ENCODE measurements around the gene ZCCHC24.

GRCh38 chr10:79335470-79336235, 109.8 kb downstream of the ZCCHC24 start:
- TF ChIP-seq, protein P1, sequence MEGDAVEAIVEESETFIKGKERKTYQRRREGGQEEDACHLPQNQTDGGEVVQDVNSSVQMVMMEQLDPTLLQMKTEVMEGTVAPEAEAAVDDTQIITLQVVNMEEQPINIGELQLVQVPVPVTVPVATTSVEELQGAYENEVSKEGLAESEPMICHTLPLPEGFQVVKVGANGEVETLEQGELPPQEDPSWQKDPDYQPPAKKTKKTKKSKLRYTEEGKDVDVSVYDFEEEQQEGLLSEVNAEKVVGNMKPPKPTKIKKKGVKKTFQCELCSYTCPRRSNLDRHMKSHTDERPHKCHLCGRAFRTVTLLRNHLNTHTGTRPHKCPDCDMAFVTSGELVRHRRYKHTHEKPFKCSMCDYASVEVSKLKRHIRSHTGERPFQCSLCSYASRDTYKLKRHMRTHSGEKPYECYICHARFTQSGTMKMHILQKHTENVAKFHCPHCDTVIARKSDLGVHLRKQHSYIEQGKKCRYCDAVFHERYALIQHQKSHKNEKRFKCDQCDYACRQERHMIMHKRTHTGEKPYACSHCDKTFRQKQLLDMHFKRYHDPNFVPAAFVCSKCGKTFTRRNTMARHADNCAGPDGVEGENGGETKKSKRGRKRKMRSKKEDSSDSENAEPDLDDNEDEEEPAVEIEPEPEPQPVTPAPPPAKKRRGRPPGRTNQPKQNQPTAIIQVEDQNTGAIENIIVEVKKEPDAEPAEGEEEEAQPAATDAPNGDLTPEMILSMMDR (IDR thresholded peaks at IDR 0.05; ENCODE audit: extremely low read depth in 1 of 2, insufficient read depth in 1 of 2, low read depth in 1 of 2, low read length in 2 of 2): no peak
- TF ChIP-seq JUN (IDR thresholded peaks at IDR 0.05; ENCODE audit: borderline replicate concordance, insufficient read depth, insufficient read length, low read depth) (no peak), POLR2A (IDR thresholded peaks at IDR 0.05; ENCODE audit: low read depth, low read length) (no peak)

Data from endothelial cell of umbilical vein (primary cell).